SK-N-SH (cell line): ENCODE data around the gene XRCC6. TPM values are rescaled to one million over a fixed set of nuclear protein-coding genes. Genes with fewer than 3 reads are reported as not detected.

Experiments used
- CTCF ChIA-PET: fragments of 300-600, 350-600 bp; formaldehyde crosslinking; extraction: SDS; loops from one replicate; lab custom pipeline; 2021; lab: Yijun Ruan, JAX
- POLR2A ChIA-PET: fragments of 350-600 bp; sonication (Branson Sonifier 250); formaldehyde crosslinking; extraction: SDS; loops from one replicate; lab custom pipeline; 2020; ENCODE audit warnings: antibody characterized with exemption, inconsistent platforms; lab: Yijun Ruan, JAX
- DNase-seq: peaks from one replicate; pipeline ENCODE4 v3.0.0; 2012
- H2AFZ ChIP-seq: fragments of 200-600 bp; sonication (generic); 2 replicates; pipeline ENCODE4 v1.8.1; 2016; ENCODE audit warnings: antibody characterized with exemption, mild to moderate bottlenecking, low read depth
- H3F3A ChIP-seq: fragments of 200-600 bp; sonication (generic); replicated peaks from 2 replicates; pipeline ENCODE3; 2016; ENCODE audit warnings: antibody characterized with exemption, mild to moderate bottlenecking; ENCODE audit not compliant: insufficient read depth
- H3K27ac ChIP-seq, 2 experiments: fragments of 200-500 bp in 1 of 2; fragments of 200-600 bp in 1 of 2; sonication (Bioruptor generic) in 1 of 2; sonication (generic), shearing (Covaris generic) in 1 of 2; 2 replicates each; pipeline versions ENCODE4 v1.5.1 to v1.6.1; 2014 to 2016; ENCODE audit warnings: low read depth in 2 of 2, inconsistent platforms in 1 of 2, low read length in 1 of 2, mild to moderate bottlenecking in 1 of 2, mixed read lengths in 1 of 2
- H3K27me3 ChIP-seq: fragments of 200-600 bp; sonication (generic), shearing (Covaris generic); 2 replicates; pipeline ENCODE4 v1.6.1; 2016; ENCODE audit warnings: mixed run types; ENCODE audit not compliant: insufficient read depth
- H3K36me3 ChIP-seq, 2 experiments: fragments of 200-500 bp in 1 of 2; fragments of 200-600 bp in 1 of 2; sonication (Bioruptor generic) in 1 of 2; sonication (generic) in 1 of 2; replicated peaks in 1 of 2; 2 replicates each; pipeline versions ENCODE3 to v1.5.1; 2014 to 2016; ENCODE audit warnings: low read length in 1 of 2, mild to moderate bottlenecking in 1 of 2; ENCODE audit not compliant: insufficient read depth in 2 of 2, control insufficient read depth in 1 of 2
- H3K4me1 ChIP-seq, 2 experiments: fragments of 200-500 bp in 1 of 2; fragments of 200-600 bp in 1 of 2; sonication (Bioruptor generic) in 1 of 2; sonication (generic), shearing (Covaris generic) in 1 of 2; 2 replicates each; pipeline versions ENCODE4 v1.5.1 to v1.6.1; 2014 to 2016; ENCODE audit warnings: low read depth in 1 of 2, low read length in 1 of 2, mixed run types in 1 of 2; ENCODE audit not compliant: insufficient read depth in 2 of 2, control insufficient read depth in 1 of 2
- H3K4me2 ChIP-seq: fragments of 200-600 bp; sonication (generic), shearing (Covaris generic); 2 replicates; pipeline ENCODE4 v1.6.1; 2017; ENCODE audit warnings: mixed run types
- H3K4me3 ChIP-seq, 2 experiments: fragments of 200-500 bp in 1 of 2; fragments of 200-600 bp in 1 of 2; sonication (Bioruptor generic) in 1 of 2; sonication (generic), shearing (Covaris generic) in 1 of 2; 2 replicates each; pipeline versions ENCODE4 v1.5.1 to v1.8.1; 2014 to 2016; ENCODE audit warnings: low read depth in 2 of 2, inconsistent platforms in 1 of 2, low read length in 1 of 2, mild to moderate bottlenecking in 1 of 2, mixed read lengths in 1 of 2, moderate library complexity in 1 of 2
- H3K79me2 ChIP-seq: fragments of 200-600 bp; sonication (generic); 2 replicates; pipeline ENCODE4 v1.8.1; 2017; ENCODE audit warnings: mild to moderate bottlenecking; ENCODE audit not compliant: insufficient read depth
- H3K9ac ChIP-seq: fragments of 200-600 bp; sonication (generic); 2 replicates; pipeline ENCODE4 v1.6.1; 2017; ENCODE audit warnings: mixed run types
- H3K9me2 ChIP-seq: fragments of 200-600 bp; sonication (generic); 2 replicates; pipeline ENCODE4 v1.6.1; 2017; ENCODE audit warnings: mixed run types
- H3K9me3 ChIP-seq: fragments of 200-600 bp; sonication (generic); 2 replicates; pipeline ENCODE4 v1.6.1; 2017; ENCODE audit warnings: mixed run types, mild to moderate bottlenecking, moderate library complexity
- H4K20me1 ChIP-seq: fragments of 200-600 bp; sonication (generic); 2 replicates; pipeline ENCODE4 v1.6.1; 2017; ENCODE audit warnings: mild to moderate bottlenecking, mixed run types; ENCODE audit not compliant: insufficient read depth
- CHD2 ChIP-seq: fragments of 150-350 bp; IDR thresholded peaks from 2 replicates; pipeline ENCODE4 v1.6.1; 2018; ENCODE audit warnings: low read length; ENCODE audit not compliant: partially characterized antibody
- CTCF ChIP-seq: fragments of 200-600 bp; sonication (generic); IDR thresholded peaks from 2 replicates; pipeline ENCODE4 v1.6.1; 2017; ENCODE audit warnings: antibody characterized with exemption, mild to moderate bottlenecking, moderate library complexity
- ELF1 ChIP-seq: IDR thresholded peaks from 2 replicates; pipeline ENCODE4 v1.4.0; 2012
- FOSL2 ChIP-seq: IDR thresholded peaks from 2 replicates; pipeline ENCODE4 v1.4.0; 2012; ENCODE audit warnings: low read depth, mild to moderate bottlenecking, moderate library complexity, borderline replicate concordance
- GATA2 ChIP-seq: sonication (generic); formaldehyde crosslinking; IDR thresholded peaks from 2 replicates; pipeline ENCODE4 v1.5.0; 2020; ENCODE audit warnings: mild to moderate bottlenecking, missing genetic modification reagents
- JUND ChIP-seq: IDR thresholded peaks from 2 replicates; pipeline ENCODE4 v1.4.0; 2012
- MAX ChIP-seq: IDR thresholded peaks from 2 replicates; pipeline ENCODE4 v1.4.0; 2012; ENCODE audit warnings: low read depth
- MEF2A ChIP-seq: IDR thresholded peaks from 2 replicates; pipeline ENCODE4 v1.4.0; 2012; ENCODE audit warnings: low read depth, borderline replicate concordance
- MXI1 ChIP-seq: IDR thresholded peaks from 2 replicates; pipeline ENCODE4 v1.6.1; 2012; ENCODE audit warnings: mild to moderate bottlenecking, low read depth, low read length, improper control_type of control experiment
- NFIC ChIP-seq: IDR thresholded peaks from 2 replicates; pipeline ENCODE4 v1.4.0; 2012; ENCODE audit warnings: borderline replicate concordance
- NRF1 ChIP-seq: IDR thresholded peaks from 2 replicates; pipeline ENCODE4 v1.6.1; 2012; ENCODE audit warnings: low read depth, mild to moderate bottlenecking, low read length
- PBX3 ChIP-seq: IDR thresholded peaks from 2 replicates; pipeline ENCODE4; 2012
- RFX5 ChIP-seq: IDR thresholded peaks from 2 replicates; pipeline ENCODE4 v1.6.1; 2012; ENCODE audit warnings: mild to moderate bottlenecking, improper control_type of control experiment, low read length
- RXRA ChIP-seq: IDR thresholded peaks from 2 replicates; pipeline ENCODE4 v1.4.0; 2012; ENCODE audit warnings: low read depth, mild to moderate bottlenecking, borderline replicate concordance
- SIN3A ChIP-seq: IDR thresholded peaks from 2 replicates; pipeline ENCODE4 v1.6.1; 2012; ENCODE audit warnings: low read depth, mild to moderate bottlenecking, low read length, moderate library complexity, borderline replicate concordance
- TCF12 ChIP-seq: IDR thresholded peaks from 2 replicates; pipeline ENCODE4 v1.4.0; 2012
- USF1 ChIP-seq: IDR thresholded peaks from 2 replicates; pipeline ENCODE4 v1.4.0; 2012; ENCODE audit warnings: low read depth, borderline replicate concordance
- USF2 ChIP-seq: fragments of 150-350 bp; IDR thresholded peaks from 2 replicates; pipeline ENCODE4 v1.6.1; 2017; ENCODE audit warnings: antibody characterized with exemption, low read length, low read depth, borderline replicate concordance
- WGBS: methylation state at CpG from one replicate; pipeline ENCODE4 v1.1.6; 2017; ENCODE audit warnings: low lambda C conversion rate; 5-methylcytosine and 5-hydroxymethylcytosine counted together
- polyA plus RNA-seq, 3 experiments: library from polyadenylated mRNA; depleted of rRNA; stranded (reverse); fragments of >200 nt; gene quantifications; 2 replicates each; pipeline ENCODE4 v1.2.3, GENCODE V29; 2012

The XRCC6 gene
- polyA plus RNA-seq, 1 of the 3 experiments (the other 2 are of a cell fraction): 78.1 TPM

- H3K36me3 ChIP-seq: no peaks in the 10 kb centered on the region
- H3K79me2 ChIP-seq: no peaks in the 10 kb centered on the region
- CTCF ChIA-PET: interaction anchor here (2.9 to 4.0 kb wide), 3 partner anchors 100 to 247 kb away, joined by 17 to 46 read pairs (median 18); partner anchors contain the start of genes CCDC134 and CENPM
- H3K9ac ChIP-seq: no peak within 1 kb of the TSS
- H3F3A ChIP-seq: no peaks in the 10 kb centered on the region
- DNase-seq: no peak
- H3K27me3 ChIP-seq: no peaks in the 10 kb centered on the region
- H3K4me2 ChIP-seq: no peak within 1 kb of the TSS
- no peaks in the 10 kb centered on the region for H3K9me2 ChIP-seq
- H2AFZ ChIP-seq: no peak within 1 kb of the TSS
- no peaks in the 10 kb centered on the region for H4K20me1 ChIP-seq
- POLR2A ChIA-PET: no interaction called here
- WGBS: 88% methylated on average over 32 of the region's 69 CpGs
- H3K4me1 ChIP-seq: peaks cover 0 to 4% of the 10 kb centered on the region in 2 experiments; a peak in 1 of 4 replicates
- H3K4me3 ChIP-seq: no peak within 1 kb of the TSS
- no peak for TF ChIP-seq MXI1
- no peak for TF ChIP-seq RXRA
- no peak for TF ChIP-seq FOSL2
- TF ChIP-seq USF2: no peak
- TF ChIP-seq TCF12: no peak
- TF ChIP-seq RFX5: no peak
- TF ChIP-seq NFIC: no peak
- no peak within 1 kb of the TSS for H3K27ac ChIP-seq
- no peaks in the 10 kb centered on the region for H3K9me3 ChIP-seq
Observed at GRCh38 chr22:41699264-41700107, 78.4 kb downstream of the XRCC6 start, which contains the start of gene MEI1. TSS of gene MEI1 (plus strand) at chr22:41699503. CDS start at chr22:41699539, 36 bp downstream.

GRCh38 chr22:41700108-41700364 lies 78.9 kb downstream of the XRCC6 start:
- Histone ChIP-seq H3K9me2 (no peaks in the 10 kb centered on the region), H3K4me2 (no peak overlapping the region), H3F3A (no peaks in the 10 kb centered on the region), H3K79me2 (no peaks in the 10 kb centered on the region), H3K4me3 (no peak overlapping the region), H2AFZ (no peak overlapping the region), H3K27ac (no peak overlapping the region), H3K36me3 (no peaks in the 10 kb centered on the region), H3K9me3 (no peaks in the 10 kb centered on the region), H3K4me1 (peaks cover 0 to 4% of the 10 kb centered on the region in 2 experiments; a peak in 1 of 4 replicates), H3K9ac (no peak overlapping the region), H3K27me3 (no peaks in the 10 kb centered on the region), H4K20me1 (no peaks in the 10 kb centered on the region)
- 94% methylated on average over 15 of the region's 16 CpGs for WGBS
- CTCF ChIA-PET: no interaction called here
- no peak for DNase-seq
- POLR2A ChIA-PET: no interaction called here
- no peak for TF ChIP-seq SIN3A

- Histone ChIP-seq H3K79me2 (no peaks in the 10 kb centered on the region), H3K4me1 (no peaks in the 10 kb centered on the region), H3K27me3 (no peaks in the 10 kb centered on the region), H4K20me1 (no peaks in the 10 kb centered on the region), H3F3A (no peaks in the 10 kb centered on the region), H3K27ac (no peak overlapping the region), H3K9ac (no peak overlapping the region), H3K36me3 (no peaks in the 10 kb centered on the region), H3K9me3 (no peaks in the 10 kb centered on the region), H3K9me2 (no peaks in the 10 kb centered on the region), H3K4me2 (no peak overlapping the region), H3K4me3 (no peak overlapping the region), H2AFZ (no peak overlapping the region)
- WGBS: 83% methylated on average over 9 of the region's 9 CpGs
- POLR2A ChIA-PET: no interaction called here
- DNase-seq: no peak
- CTCF ChIA-PET: no interaction called here
- TF ChIP-seq CTCF: no peak
- TF ChIP-seq NRF1: no peak
- TF ChIP-seq PBX3: no peak
- no peak for TF ChIP-seq GATA2 (CRISPR knock-in tag)
- no peak for TF ChIP-seq JUND
- no peak for TF ChIP-seq USF1
- no peak for TF ChIP-seq MEF2A
- no peak for TF ChIP-seq CHD2
- no peak for TF ChIP-seq NFIC
- no peak for TF ChIP-seq ELF1
- no peak for TF ChIP-seq MAX
Observed at GRCh38 chr22:41702763-41703162, 81.7 kb downstream of the XRCC6 start.
